Ramos (cell line): ENCODE measurements around the gene ENHO.

Experiments
- in situ Hi-C: fragments of 300-500 bp; cut with MboI; formaldehyde crosslinking; loops from one replicate; pipeline ENCODE4 v1.14.3; 2022; ENCODE audit warnings: low sequenced_read_pairs; ENCODE audit not compliant: unreplicated experiment

ENHO gene

GRCh38 chr9:34508951-34509350 is 13.8 kb downstream of the ENHO start:
- in situ Hi-C loops = no loop called here

GRCh38 chr9:34508463-34508862 is 14.3 kb downstream of the ENHO start:
- in situ Hi-C loops = no loop called here

- in situ Hi-C loops = no loop called here
Observed at GRCh38 chr9:34507966-34508365, 14.8 kb downstream of the ENHO start.

- in situ Hi-C loops = no loop called here
Observed at GRCh38 chr9:34507556-34507955, 15.2 kb downstream of the ENHO start.

- in situ Hi-C loops = no loop called here
Observed at GRCh38 chr9:34506623-34507022, 16.2 kb downstream of the ENHO start.

- in situ Hi-C loops = no loop called here
Observed at GRCh38 chr9:34505370-34506120, 17.2 kb downstream of the ENHO start.

GRCh38 chr9:34503406-34503805 is 19.4 kb downstream of the ENHO start:
- in situ Hi-C loops = no loop called here

GRCh38 chr9:34502891-34503290 is 19.9 kb downstream of the ENHO start:
- in situ Hi-C loops = no loop called here

GRCh38 chr9:34502471-34502870 is 20.3 kb downstream of the ENHO start:
- in situ Hi-C loops = no loop called here

- in situ Hi-C loops = no loop called here
Observed at GRCh38 chr9:34501889-34502425, 20.8 kb downstream of the ENHO start.

GRCh38 chr9:34501372-34501771 is 21.4 kb downstream of the ENHO start:
- in situ Hi-C loops = no loop called here

GRCh38 chr9:34500623-34501267 is 22.0 kb downstream of the ENHO start:
- in situ Hi-C loops = no loop called here

GRCh38 chr9:34499076-34499475 is 23.7 kb downstream of the ENHO start:
- in situ Hi-C loops = no loop called here

- in situ Hi-C loops = no loop called here
Observed at GRCh38 chr9:34498553-34498952, 24.2 kb downstream of the ENHO start.

- in situ Hi-C loops = no loop called here
Observed at GRCh38 chr9:34496149-34496712, 26.6 kb downstream of the ENHO start.

GRCh38 chr9:34493972-34494535 is 28.7 kb downstream of the ENHO start:
- in situ Hi-C loops = loop anchor here (5.0 kb wide), 1 partner anchor 62 kb away; no protein-coding TSS in a partner anchor

GRCh38 chr9:34492051-34492450 is 30.7 kb downstream of the ENHO start:
- in situ Hi-C loops = loop anchor here (5.0 kb wide), 1 partner anchor 60 kb away; no protein-coding TSS in a partner anchor

- in situ Hi-C loops = loop anchor here (5.0 kb wide), 1 partner anchor 59 kb away; no protein-coding TSS in a partner anchor
Observed at GRCh38 chr9:34491596-34491995, 31.2 kb downstream of the ENHO start.

- in situ Hi-C loops = loop anchor here (5.0 kb wide), 1 partner anchor 58 kb away; no protein-coding TSS in a partner anchor
Observed at GRCh38 chr9:34490760-34491159, 32.0 kb downstream of the ENHO start.

GRCh38 chr9:34490360-34490759 is 32.4 kb downstream of the ENHO start:
- in situ Hi-C loops = loop anchor here (5.0 kb wide), 1 partner anchor 58 kb away; no protein-coding TSS in a partner anchor

- in situ Hi-C loops = no loop called here
Observed at GRCh38 chr9:34486572-34486971, 36.2 kb downstream of the ENHO start.
